GM18873 (cell line): ENCODE measurements around the gene PSMB5.

Source experiments
- ATAC-seq: cut with Tn5 transposase; IDR thresholded peaks from one replicate; pipeline ENCODE4 v1.9.1; 2021; ENCODE audit warnings: mild to moderate bottlenecking, moderate library complexity, moderate number of reproducible peaks; ENCODE audit not compliant: unreplicated experiment, low FRiP score

Gene PSMB5

GRCh38 chr14:23060536-23061260 lies 26.0 kb upstream of the PSMB5 start:
- no peak for ATAC-seq

GRCh38 chr14:23058654-23059504 lies 24.2 kb upstream of the PSMB5 start:
- ATAC-seq = no peak

GRCh38 chr14:23057757-23058653 lies 23.3 kb upstream of the PSMB5 start:
- ATAC-seq = peak; percentile 52

GRCh38 chr14:23056956-23057756 lies 22.5 kb upstream of the PSMB5 start, which contains the start of gene CDH24:
CDH24 (minus strand) TSS chr14:23057520; CDS start chr14:23055733, 1,787 bp downstream.
- no peak for ATAC-seq

GRCh38 chr14:23056145-23056955 lies 21.6 kb upstream of the PSMB5 start:
- no peak for ATAC-seq

GRCh38 chr14:23055621-23056144 lies 21.0 kb upstream of the PSMB5 start:
- no peak for ATAC-seq

- ATAC-seq = no peak
Observed at GRCh38 chr14:23055147-23055550, 20.4 kb upstream of the PSMB5 start.

- ATAC-seq = no peak
Observed at GRCh38 chr14:23054000-23054811, 19.5 kb upstream of the PSMB5 start.

GRCh38 chr14:23053426-23053825 lies 18.7 kb upstream of the PSMB5 start:
- no peak for ATAC-seq

GRCh38 chr14:23052671-23053070 lies 18.0 kb upstream of the PSMB5 start:
- no peak for ATAC-seq

- no peak for ATAC-seq
Observed at GRCh38 chr14:23052182-23052623, 17.5 kb upstream of the PSMB5 start.

- no peak for ATAC-seq
Observed at GRCh38 chr14:23051141-23052057, 16.7 kb upstream of the PSMB5 start.

GRCh38 chr14:23049011-23049410 lies 14.3 kb upstream of the PSMB5 start:
- ATAC-seq = no peak

GRCh38 chr14:23047751-23048693 lies 13.3 kb upstream of the PSMB5 start:
- ATAC-seq = no peak

- ATAC-seq = no peak
Observed at GRCh38 chr14:23047034-23047634, 12.4 kb upstream of the PSMB5 start.
